ENCODE data around the gene RAB40C.

Gene RAB40C

DNA sequence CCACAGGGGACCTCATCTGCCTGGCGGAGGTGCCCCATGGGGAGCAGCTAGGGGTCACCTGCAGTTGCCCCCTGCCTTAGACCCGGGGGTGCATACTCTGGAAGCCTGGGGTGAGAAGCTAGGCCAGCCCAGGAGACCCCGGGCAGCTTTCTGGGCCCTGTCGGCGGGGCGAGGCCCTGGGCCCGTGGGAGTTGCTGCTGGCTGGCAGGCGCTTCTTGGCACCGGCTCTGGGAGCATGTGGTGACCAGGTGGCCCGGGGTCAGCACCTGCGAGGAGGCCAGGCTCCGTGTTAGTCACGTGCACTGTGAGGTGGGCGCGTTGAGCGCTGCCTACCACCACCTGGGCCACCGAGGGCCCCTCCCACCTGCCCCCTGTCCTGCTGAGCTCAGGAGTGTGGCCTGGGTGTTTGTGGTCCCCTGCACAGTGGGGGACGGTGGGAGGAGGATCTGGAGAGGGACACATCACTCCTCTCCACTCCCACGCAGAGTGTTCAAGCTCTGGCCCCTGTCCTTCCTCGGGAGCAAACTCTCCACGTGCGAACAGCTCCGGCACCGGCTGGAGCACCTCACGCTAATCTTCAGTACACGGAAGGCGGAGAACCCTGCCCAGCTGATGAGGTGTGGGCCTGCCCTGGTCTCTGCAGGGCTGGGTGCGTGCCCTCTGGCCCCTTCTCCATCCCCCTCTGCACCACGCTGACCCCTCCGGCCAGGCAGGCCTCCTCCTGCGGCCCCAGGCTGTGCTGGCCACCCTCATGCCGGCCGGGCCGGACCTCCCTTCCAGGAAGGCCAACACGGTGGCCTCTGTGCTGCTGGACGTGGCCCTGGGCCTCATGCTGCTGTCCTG lies 14.3 kb upstream of the RAB40C start:
- no peak for DNase-seq

DNA sequence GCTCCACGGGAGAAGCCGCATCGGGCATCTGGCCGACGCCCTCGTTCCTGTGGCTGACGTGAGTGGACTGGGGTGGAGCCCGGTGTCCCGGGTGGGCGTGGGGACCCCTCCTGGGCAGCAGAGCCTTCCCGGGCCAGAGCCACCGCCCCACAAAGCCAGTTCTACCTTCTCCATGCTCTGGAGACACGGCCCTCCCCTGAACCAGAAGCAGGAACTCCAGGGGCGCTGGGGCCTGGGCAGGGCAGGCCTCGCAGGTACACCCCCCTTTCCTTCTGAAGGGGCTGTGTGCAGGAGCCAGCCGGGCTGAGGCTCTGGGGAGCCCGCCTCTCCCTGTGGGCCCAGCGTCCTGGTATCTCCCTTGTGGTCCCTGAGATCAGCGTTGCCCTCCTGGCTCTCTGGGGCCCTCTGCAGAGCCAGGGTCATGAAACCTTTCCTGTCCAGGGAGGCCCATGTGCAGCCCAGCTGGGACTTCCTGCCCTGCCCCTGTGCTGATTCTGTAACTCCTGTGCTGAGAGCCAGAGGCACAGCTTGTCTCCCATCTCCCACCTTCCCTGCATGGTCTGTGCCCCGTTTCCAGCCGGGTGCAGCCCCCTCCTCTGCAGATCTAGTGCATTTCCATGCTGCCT lies 13.6 kb upstream of the RAB40C start:
- no peak for DNase-seq

DNA sequence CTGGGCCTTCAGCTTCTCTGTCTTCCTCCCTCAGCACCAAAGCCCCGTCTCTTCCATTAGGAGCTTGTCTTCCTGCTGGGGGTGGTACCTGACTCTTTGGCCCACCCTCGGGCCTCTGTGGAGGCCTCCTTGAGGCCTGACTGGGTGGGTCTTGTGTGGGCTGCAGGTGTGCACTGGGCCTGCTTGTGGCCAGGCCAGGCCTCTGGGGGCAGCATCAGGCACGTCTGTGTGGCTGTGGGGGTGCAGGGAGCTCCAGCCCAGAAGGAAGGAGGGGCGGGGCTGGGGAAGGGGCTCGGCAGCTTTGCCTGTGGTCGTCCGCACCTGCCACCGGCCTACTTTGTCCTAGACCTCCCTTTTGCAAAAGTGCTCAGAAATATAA lies 13.1 kb upstream of the RAB40C start:
- DNase-seq = no peak

DNA sequence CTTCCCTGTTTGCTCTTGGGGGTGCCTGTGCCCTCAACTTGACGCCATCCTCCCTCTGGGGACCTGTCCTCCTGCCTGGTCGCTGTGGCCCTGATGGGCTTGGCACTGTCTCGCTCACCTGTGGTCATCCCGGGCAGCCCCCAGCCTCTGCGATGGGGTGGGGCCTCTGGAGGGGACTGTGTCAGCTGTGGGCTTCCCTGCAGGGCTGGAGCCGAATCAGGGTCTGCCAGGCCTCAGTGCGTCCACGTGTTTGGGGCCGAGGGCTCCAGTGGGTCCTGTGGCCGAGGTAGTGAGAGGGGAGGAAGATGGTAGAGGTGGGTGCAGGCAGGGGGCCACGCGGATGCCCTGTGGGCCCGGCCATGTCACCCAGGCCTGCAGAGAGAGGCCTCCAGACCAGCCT lies 12.1 kb upstream of the RAB40C start:
- DNase-seq = no peak

DNA sequence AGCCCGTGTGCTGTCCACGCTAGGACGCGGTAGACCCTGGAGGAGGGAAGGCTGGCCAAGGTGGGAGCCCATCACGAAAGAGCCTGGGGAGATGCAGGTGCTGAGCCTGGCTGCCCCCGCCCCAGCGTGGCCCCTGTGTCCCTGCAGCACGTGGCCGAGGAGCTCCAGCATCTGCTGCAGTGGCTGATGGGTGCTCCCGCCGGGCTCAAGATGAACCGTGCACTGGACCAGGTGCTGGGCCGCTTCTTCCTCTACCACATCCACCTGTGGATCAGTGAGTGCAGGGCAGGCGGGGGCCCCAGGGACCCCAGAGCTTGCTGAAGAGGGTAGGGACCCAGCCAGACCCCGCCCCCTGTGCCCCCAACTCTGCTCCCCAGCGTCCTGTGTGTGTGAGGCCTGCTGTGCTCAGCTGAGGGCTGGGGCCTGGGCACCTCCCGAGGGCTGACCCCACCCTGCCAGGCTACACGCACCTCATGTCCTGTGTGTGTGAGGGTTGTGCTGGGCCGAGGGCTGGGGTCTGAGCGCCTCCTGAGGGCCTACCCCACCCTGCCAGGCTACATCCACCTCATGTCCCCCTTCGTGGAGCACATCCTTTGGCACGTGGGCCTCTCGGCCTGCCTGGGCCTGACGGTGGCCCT lies 11.5 kb upstream of the RAB40C start:
- no peak for DNase-seq

DNA sequence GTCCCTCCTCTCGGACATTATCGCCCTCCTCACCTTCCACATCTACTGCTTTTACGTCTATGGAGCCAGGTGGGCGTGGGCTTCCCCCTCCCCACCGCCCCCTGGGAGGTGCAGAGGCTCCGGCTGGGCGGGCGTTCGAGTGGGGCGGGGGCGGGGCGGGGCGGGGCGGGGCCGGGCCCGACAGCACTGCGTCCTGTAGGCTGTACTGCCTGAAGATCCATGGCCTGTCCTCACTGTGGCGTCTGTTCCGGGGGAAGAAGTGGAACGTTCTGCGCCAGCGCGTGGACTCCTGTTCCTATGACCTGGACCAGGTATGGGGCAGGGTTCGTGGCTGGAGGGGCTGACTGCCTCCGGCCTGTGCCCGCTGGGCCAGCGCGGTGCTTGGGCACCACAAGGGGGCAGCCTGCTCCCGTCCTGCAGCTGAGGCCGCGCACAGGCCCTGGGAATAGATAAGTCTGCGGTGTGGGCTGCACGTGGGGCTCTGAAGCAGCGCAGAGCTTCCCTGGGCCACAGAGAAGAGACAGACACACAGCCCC lies 10.9 kb upstream of the RAB40C start:
- no peak for DNase-seq

DNA sequence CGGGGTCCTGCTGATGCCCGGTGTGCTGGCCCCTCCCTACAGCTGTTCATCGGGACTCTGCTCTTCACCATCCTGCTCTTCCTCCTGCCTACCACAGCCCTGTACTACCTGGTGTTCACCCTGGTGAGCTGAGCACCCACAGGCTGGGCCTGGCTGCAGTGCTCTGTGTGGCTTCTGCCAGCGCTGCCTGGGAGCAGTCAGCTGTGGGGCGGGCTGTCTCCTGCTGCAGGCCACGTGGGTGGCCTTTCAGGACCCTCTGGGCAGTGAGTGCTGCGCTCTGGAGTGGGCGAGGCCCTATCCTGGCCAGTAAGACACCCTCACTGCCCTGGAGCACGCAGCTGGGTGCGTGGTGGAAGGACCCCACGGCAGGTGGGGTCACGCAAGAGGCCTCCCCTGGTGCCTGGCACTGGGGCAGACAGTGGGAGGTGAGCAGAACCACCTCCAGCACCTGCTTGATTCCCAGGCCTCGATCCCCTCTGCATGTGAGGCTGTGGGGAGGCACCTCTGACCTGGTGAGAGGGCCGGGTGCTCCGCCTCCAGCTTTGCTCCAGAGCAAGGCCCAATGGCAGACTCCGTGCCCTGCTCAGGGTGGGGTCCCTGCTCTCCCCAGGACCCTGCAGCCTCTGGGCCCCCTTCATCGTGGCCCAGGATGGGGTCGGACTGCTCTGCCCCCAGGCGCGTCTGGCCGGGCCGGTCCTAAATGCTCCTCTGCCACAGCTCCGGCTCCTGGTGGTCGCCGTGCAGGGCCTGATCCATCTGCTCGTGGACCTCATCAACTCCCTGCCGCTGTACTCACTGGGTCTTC lies 9.5 kb upstream of the RAB40C start:
- DNase-seq = no peak

DNA sequence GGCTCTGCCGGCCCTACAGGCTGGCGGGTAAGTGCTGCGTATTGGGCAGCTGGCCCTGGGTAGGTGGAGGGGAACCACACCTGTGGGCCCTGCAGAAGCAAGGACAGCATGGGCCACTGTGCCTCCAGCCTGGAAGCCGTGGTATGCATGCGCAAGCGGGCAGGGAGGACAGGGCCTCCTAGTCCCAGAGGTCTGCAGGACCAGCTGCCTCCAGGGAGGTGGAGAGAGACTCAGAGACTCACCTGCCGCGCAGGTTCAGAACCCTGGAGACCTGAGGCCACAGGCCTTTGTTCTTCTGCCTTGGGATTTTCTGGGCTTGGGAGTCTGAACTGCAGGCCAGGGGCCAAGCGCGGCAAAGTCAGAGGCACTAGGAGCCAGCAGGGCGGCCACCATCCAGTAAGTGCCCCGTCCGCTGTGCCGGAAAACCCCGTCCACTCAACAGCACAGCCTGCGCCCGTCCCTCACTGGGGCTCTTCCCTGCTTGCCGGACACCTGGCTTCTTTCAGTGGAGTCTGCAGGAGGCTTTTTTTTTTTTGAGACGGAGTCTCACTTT lies 8.8 kb upstream of the RAB40C start:
- DNase-seq = no peak

DNA sequence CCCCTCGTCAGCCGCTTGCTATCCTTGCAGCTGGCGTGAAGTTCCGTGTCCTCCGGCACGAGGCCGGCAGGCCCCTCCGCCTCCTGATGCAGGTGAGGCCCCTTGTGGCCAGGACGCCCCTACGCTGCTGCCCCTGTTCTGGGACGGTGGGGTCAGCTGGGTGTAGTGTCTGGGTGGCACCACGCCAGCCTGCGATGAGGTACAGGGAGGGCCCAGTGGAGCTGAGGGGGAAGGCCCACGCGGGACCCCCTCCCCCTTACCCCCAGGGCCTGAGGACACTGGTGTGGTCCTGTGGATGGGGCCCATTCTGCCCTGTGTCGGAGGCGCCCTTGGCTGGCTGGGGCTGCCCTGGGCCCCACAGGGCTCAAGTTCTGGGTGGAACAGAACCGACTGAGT lies 7.7 kb upstream of the RAB40C start:
- no peak for DNase-seq

DNA sequence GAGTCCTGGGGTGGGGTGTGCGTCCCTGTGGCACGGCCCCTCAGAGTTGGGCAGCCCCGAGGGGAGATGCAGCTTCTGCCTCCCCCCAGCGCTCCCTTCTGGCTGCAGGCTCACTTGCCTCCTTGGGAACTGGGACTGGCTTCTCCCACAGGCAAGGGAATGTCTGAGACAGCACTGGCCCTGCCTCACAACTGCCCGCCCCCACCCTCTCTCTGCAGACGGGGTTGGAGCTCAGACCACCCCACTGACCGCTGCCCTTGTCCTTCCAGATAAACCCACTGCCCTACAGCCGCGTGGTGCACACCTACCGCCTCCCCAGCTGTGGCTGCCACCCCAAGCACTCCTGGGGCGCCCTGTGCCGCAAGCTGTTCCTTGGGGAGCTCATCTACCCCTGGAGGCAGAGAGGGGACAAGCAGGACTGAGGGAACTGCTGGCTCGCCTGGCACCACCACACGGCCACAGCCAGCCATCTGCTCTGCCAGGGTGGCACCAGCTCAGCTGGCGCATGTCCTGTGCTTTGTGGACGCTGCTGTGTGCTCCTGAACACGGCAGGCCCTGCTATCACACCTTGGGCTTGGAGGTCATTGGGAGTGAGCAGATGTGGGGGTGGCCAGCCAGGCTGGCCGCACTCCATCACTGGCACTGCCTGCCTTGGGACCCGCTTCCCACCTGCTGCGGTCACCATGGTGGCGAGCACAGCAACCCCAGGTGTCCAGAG lies 7.1 kb upstream of the RAB40C start:
- DNase-seq = no peak

DNA sequence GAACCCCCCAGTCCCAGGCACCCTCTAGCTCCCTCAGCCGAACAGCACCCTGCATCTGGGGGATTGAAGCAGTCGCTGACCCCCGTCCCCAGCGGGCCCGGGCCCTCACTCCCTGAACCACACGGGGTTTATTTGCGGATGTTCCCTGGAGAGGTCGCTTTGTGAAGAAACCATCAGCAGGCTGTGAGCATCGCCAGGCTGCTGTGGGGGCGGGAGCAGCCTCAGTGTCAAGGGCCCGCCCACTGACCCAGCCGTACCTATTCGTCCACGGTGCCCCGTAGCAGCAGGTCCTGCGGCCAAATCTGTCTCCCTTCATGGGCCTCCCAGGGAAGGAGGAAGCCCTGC lies 6.4 kb upstream of the RAB40C start:
- no peak for DNase-seq

DNA sequence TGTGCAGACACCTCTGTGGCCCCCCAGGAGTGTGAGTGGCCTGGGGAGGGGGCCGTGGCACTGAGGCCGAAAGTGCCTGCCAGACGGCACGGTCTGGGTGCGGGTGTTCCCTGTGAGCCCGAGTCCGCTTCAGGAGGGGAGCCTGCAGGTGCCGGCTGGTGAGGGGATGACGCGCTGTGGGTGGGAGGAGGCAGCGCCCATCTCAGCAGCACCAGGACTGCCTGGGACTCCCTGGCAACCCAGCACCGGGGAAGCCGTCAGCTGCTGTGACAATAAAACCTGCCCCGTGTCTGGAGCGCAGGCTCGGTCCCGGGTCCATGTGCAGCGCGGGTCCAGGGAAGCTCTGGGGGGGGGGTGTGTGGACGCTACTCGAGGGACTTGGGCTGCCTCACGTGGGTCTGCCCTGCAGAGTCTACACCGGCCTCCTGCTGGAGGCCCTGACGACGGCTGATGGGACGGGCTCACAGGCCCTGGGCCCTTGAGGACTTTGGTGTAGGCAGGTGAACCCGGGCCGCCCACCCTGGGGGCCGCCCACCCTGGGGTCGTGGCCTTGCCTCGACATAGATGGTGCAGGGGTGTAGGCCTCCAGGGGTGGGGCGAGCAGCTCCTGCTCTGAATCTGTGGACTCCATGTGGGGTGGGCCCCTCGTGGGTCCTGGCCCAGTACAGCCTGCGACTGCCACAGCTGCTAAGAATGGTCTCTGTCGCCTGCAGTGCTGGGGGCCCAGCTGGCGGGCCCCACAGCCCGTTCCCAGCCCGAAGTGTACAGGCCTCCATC lies 5.9 kb upstream of the RAB40C start:
- peak; percentile 37 for DNase-seq

DNA sequence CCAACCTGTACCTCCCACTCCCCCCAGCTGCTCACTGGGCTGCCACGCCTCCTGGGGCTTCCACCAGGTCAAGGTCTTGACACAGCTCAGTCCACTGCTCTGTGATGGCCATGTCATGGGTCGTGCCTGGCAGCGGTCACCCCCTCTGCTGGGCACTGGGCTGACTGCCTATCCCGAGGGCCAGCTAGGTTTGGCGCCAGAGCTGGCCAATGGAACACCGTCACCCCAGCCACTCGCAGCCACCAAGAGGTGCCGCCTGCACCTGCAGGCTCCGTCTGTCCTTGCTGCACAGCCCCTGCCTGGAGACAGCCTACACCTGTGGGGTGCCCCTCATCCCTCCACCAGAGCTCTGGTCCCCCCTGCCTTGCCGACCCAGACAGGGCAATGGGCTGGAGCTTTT lies 4.5 kb upstream of the RAB40C start:
- DNase-seq = peak; percentile 17

DNA sequence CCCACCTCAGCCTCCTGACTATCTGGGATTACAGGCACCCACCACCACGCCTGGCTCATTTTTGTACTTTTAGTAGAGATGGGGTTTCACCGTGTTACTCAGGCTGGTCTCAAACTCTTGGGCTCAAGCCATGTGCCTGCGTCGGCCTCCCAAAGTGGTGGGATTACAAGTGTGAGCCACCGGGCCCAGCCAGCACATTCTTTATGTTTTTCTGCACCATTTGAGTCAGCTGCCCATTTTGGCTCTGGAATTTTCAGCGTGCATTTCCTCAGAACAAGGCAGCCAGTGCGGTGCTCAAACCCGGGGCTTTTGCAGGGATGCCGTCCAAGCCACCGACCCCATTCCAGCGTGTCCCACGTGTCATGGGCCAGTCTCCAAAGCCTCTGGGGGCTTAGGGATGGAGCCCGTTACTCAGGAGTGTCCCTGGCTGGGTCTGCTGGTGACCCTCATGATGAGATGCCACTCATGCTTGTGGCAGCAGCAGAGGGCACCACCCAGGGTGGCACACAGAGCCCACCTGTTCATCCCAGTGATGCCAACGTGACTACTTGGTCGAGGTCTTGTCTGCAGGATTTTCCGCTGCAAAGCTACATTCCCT lies 3.7 kb upstream of the RAB40C start:
- no peak for DNase-seq

DNA sequence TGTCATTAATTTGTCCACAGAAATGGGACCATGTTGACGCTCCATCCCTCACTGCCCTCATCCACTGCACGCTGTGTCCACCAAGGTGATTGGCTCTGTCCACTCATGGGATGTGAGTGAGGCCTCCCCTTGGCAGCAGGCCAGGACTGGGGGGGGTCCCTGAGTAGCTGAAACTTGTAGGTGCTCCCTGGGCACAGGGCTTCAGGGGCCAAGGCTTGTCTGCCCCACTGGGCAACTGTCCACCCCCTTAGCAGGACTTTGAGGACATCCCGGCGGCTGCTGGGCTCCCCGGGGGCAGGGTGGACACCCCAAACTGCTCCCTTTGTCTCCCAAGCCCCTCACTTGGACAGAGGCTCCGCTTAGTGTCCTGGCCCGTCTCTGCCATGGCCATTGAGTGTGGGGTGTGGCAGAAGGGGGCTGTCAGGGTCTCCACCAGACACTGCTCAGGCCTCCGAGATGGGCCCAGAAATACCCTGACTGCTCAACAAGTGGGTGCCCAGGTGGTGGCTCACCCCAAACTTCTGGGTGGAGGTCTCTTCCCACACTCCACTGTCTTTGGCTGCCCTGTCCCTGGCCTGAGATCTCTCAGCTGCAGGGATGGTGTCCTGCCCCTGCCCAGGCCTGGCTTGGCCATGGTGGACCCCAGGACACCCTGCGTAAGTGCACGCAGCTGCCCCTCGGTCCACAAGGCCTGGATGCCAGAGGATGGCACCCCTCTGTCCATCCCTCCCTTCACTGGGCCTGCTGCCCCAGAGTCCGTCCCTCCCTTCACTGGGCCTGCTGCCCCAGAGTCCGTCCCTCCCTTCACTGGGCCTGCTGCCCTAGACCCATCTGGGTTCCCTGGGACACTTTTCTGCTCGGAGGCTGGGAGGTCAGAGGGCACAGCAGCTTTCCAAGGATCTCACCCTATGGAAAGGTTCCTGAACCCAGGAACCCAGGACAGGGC lies 2.9 kb upstream of the RAB40C start:
- DNase-seq = no peak

DNA sequence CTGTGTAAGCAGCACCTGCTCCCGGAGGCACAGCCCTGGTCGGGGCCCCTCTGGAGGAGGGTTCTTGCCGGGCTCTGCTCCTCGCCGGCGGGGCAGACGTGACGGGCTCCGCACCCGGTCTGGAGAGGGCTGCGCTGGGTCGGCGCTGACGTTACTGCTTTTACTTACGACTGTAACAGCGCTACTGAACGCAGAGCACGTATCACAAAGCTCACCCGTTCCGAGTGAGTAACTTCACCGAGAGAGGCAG lies 1.3 kb upstream of the RAB40C start:
- peak; percentile 21 for DNase-seq

DNA sequence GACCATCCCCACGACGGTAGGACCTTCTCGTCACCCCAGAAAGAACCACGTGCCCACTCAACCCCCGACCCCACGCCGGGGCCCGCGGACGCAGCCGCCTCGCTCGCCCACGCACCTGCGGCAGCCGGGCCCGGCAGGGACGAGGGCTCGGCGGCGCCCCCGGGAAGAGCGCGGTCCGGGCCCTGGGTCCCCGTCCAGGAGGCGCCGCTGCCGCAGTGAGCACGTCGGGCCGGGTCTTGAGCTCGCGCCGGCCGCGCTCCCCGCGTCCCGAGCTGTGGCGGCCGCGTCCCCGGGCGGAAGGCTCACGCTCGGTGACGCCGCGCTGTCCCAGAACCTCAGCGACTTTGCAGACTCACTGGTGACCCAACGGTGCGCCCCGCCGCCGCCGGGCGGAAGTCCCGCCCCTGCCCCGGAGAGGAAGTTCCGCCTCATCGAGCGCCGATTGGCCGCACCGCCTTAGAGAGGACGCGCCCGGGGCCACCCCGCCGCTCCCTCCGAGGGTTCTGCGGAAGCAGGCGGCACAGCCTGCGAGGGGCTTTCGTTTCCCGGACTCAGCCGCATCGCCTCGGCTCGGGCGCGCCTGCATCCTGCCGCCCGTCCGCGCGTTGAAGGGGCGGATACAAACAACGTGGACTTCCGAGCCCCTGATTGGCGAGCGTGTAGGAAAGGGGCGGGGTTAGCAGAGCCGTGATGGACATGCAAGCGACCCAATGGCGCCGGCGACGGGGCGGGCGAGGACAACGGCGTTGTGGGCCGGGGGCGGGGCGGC lies 793 bp upstream of the RAB40C start:
- peak; percentile 92 for DNase-seq

DNA sequence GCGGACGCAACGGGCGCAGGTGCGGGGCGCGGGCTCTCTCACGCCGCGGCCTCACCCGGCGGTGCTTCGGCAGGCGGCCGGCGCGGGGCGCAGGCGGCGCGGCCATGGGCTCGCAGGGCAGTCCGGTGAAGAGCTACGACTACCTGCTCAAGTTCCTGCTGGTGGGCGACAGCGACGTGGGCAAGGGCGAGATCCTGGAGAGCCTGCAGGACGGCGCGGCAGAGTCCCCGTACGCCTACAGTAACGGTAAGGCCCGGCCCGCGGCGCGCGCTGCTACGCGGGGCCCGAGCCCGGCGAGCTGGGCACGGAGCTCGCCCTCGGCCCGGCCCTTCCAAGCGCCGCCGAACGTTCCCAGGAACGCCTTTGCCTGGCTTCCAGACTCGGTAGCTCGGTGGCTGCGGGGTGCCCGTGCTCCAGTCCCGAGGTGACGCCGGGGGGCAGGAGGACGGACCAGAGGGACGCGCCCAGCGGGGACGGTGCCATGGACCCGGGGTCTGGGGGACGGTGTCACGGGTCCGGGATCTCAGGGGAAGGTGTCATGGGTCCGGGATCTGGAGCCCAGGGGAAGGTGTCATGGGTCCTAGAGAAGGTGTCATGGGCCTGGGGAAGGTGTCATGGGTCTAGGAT lies 435 bp downstream of the RAB40C start:
- DNase-seq = no peak

DNA sequence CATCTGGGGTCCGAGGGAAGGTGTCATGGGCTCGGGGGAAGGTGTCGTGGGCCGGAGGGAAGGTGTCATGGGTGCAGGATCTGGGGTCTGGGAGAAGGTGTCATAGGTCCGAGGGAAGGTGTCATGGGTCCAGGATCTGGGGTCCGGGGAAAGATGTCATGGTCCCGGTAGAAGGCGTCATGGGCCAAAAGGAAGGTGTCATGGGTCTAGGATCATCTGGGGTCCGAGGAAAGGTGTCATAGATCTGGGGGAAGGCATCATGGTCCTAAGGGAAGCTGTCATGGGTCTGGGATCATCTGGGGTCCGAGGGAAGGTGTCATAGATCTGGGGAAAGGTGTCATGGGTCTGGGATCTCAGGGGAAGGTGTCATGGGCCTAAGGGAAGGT lies 942 bp downstream of the RAB40C start:
- no peak for DNase-seq
